ENCODE measurements around the gene CACNA1C. TPM values are rescaled to one million over a fixed set of nuclear protein-coding genes. Genes with fewer than 3 reads are reported as not detected.

The CACNA1C gene
- total RNA-seq, 2 experiments from 2014 or later = 0.05 to 0.08 TPM

DNA sequence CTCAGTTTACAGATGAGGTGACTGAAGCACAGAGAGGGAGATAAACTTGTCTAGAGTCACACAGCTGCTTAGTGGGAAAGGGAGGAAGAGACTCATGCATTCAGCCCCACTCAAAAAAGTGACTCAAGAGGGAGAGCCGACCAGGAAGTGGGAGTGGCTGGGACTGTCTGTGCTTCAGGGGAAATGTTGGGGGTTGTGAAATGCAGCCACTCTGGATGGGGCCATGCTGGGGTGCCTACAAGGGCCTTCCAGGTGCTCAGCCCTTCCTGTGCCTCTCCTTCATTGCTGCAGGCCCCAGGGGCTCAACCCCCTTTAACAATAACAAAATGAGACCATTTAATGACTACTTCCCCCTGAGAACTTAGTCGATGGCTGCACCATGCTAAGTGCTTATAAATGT is 41.8 kb downstream of the CACNA1C start:
- H3K4me1 Mint-ChIP-seq (ENCODE audit: low read depth) = peaks cover 12% of the 10 kb centered on the region
- no peak overlapping the region for H3K4me3 Mint-ChIP-seq
- POLR2A ChIA-PET = no interaction called here
- no peak for DNase-seq
- TF ChIP-seq, protein P1, sequence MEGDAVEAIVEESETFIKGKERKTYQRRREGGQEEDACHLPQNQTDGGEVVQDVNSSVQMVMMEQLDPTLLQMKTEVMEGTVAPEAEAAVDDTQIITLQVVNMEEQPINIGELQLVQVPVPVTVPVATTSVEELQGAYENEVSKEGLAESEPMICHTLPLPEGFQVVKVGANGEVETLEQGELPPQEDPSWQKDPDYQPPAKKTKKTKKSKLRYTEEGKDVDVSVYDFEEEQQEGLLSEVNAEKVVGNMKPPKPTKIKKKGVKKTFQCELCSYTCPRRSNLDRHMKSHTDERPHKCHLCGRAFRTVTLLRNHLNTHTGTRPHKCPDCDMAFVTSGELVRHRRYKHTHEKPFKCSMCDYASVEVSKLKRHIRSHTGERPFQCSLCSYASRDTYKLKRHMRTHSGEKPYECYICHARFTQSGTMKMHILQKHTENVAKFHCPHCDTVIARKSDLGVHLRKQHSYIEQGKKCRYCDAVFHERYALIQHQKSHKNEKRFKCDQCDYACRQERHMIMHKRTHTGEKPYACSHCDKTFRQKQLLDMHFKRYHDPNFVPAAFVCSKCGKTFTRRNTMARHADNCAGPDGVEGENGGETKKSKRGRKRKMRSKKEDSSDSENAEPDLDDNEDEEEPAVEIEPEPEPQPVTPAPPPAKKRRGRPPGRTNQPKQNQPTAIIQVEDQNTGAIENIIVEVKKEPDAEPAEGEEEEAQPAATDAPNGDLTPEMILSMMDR (IDR thresholded peaks at IDR 0.05) = no peak
- Histone ChIP-seq H3K4me1 (ENCODE audit: insufficient read depth, low read length) (no peaks in the 10 kb centered on the region), H3K36me3 (ENCODE audit: insufficient read depth, low read length) (no peaks in the 10 kb centered on the region), H3K9me3 (ENCODE audit: control insufficient read depth in 1 of 2, insufficient read depth in 1 of 2, low read length in 2 of 2) (no peaks in the 10 kb centered on the region), H3K27me3 (ENCODE audit: control insufficient read depth in 1 of 2, insufficient read depth in 2 of 2, low read length in 2 of 2) (no peaks in the 10 kb centered on the region), H3K4me3 (ENCODE audit: low read length) (no peak overlapping the region), H3K27ac (ENCODE audit: low read depth in 1 of 2, low read length in 2 of 2) (no peak overlapping the region)
- H3K27me3 Mint-ChIP-seq = no peaks in the 10 kb centered on the region
- H3K36me3 Mint-ChIP-seq (ENCODE audit: low read depth) = no peaks in the 10 kb centered on the region
- ATAC-seq (ENCODE audit: poor library complexity) = no peak
- no peaks in the 10 kb centered on the region for H3K9me3 Mint-ChIP-seq
- intact Hi-C loops (cut with DNase I, micrococcal nuclease) = no loop called here
- no peak overlapping the region for H3K27ac Mint-ChIP-seq
- CTCF ChIA-PET = no interaction called here

DNA sequence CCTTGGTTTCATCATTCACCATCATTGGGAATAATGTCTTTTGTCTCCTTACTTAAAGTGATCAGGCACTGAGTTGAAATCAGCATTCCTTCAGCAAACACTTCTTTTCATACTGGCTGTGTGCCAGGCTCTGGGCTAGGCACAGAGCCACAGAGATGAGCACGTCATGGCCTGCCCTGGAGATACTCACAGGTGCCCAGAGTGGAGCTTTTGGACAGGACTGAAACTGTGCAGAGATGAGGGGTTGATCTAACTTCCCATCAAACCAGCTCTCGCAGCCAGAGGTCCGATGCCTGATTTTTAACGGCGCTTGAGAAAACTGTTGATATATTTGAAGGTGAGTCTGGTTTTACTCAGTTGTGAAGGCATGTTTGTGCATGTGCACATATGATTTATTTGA is 43.1 kb downstream of the CACNA1C start:
- ChIA-PET CTCF (no interaction called here), POLR2A (no interaction called here)
- ATAC-seq (ENCODE audit: poor library complexity) = no peak

GRCh38 chr12:2097617-2098016 is 44.8 kb downstream of the CACNA1C start:
- no peaks in the 10 kb centered on the region for H3K27me3 Mint-ChIP-seq
- H3K4me1 Mint-ChIP-seq (ENCODE audit: low read depth) = peaks cover 12% of the 10 kb centered on the region
- H3K36me3 ChIP-seq (ENCODE audit: insufficient read depth, low read length) = no peaks in the 10 kb centered on the region
- no peaks in the 10 kb centered on the region for H3K4me1 ChIP-seq (ENCODE audit: insufficient read depth, low read length)
- H3K27ac ChIP-seq (ENCODE audit: low read depth in 1 of 2, low read length in 2 of 2) = no peak overlapping the region
- H3K4me3 ChIP-seq (ENCODE audit: low read length) = no peak overlapping the region
- POLR2A ChIA-PET = interaction anchor here (0.6 kb wide), 1 partner anchor 151 kb away, joined by 3 read pairs; no protein-coding TSS in a partner anchor
- ATAC-seq (ENCODE audit: poor library complexity) = no peak
- H3K27me3 ChIP-seq (ENCODE audit: control insufficient read depth in 1 of 2, insufficient read depth in 2 of 2, low read length in 2 of 2) = no peaks in the 10 kb centered on the region
- TF ChIP-seq, protein P1 (IDR thresholded peaks at IDR 0.05) = no peak
- intact Hi-C loops (cut with DNase I, micrococcal nuclease) = no loop called here
- no peaks in the 10 kb centered on the region for H3K36me3 Mint-ChIP-seq (ENCODE audit: low read depth)
- H3K9me3 Mint-ChIP-seq = no peaks in the 10 kb centered on the region
- no peak overlapping the region for H3K27ac Mint-ChIP-seq
- DNase-seq = no peak
- no peaks in the 10 kb centered on the region for H3K9me3 ChIP-seq (ENCODE audit: control insufficient read depth in 1 of 2, insufficient read depth in 1 of 2, low read length in 2 of 2)
- CTCF ChIA-PET = no interaction called here
- H3K4me3 Mint-ChIP-seq = no peak overlapping the region

More for the DNA sequence above, 43.1 kb downstream of the CACNA1C start:
- H3K27ac ChIP-seq (ENCODE audit: low read depth in 1 of 2, low read length in 2 of 2) = no peak overlapping the region
- no peaks in the 10 kb centered on the region for H3K36me3 Mint-ChIP-seq (ENCODE audit: low read depth)
- no peaks in the 10 kb centered on the region for H3K9me3 ChIP-seq (ENCODE audit: control insufficient read depth in 1 of 2, insufficient read depth in 1 of 2, low read length in 2 of 2)
- TF ChIP-seq, protein P1 (IDR thresholded peaks at IDR 0.05) = no peak
- H3K27me3 ChIP-seq (ENCODE audit: control insufficient read depth in 1 of 2, insufficient read depth in 2 of 2, low read length in 2 of 2) = no peaks in the 10 kb centered on the region
- H3K4me3 Mint-ChIP-seq = no peak overlapping the region
- H3K4me1 Mint-ChIP-seq (ENCODE audit: low read depth) = peaks cover 12% of the 10 kb centered on the region
- H3K9me3 Mint-ChIP-seq = no peaks in the 10 kb centered on the region
- intact Hi-C loops (cut with DNase I, micrococcal nuclease) = no loop called here
- H3K36me3 ChIP-seq (ENCODE audit: insufficient read depth, low read length) = no peaks in the 10 kb centered on the region
- no peaks in the 10 kb centered on the region for H3K4me1 ChIP-seq (ENCODE audit: insufficient read depth, low read length)
- H3K4me3 ChIP-seq (ENCODE audit: low read length) = no peak overlapping the region
- DNase-seq = no peak
- H3K27me3 Mint-ChIP-seq = no peaks in the 10 kb centered on the region
- no peak overlapping the region for H3K27ac Mint-ChIP-seq

Data from CD4-positive, alpha-beta T cell (primary cell).